Suprapubic skin (tissue), 3 donors: ENCODE measurements around the gene CCDC137.

Experiments
- EP300 ChIP-seq: sonication (generic); formaldehyde crosslinking; IDR thresholded peaks from one replicate; pipeline ENCODE4 v1.6.1; 2017; ENCODE audit warnings: antibody characterized with exemption
- POLR2A ChIP-seq, 2 donors: fragments of 450-650 bp; IDR thresholded peaks; one replicate each; pipeline ENCODE4 v1.6.1; 2017; ENCODE audit warnings: antibody characterized with exemption in 2 of 2, mild to moderate bottlenecking in 2 of 2, moderate library complexity in 2 of 2
- TF ChIP-seq, protein P1 (sequence below), 2 donors: fragments of 200-600 bp in 1 of 2; fragments of 450-650 bp in 1 of 2; sonication (generic) in 1 of 2; IDR thresholded peaks; one replicate each; pipeline ENCODE4 v1.5.1; 2016 to 2019; ENCODE audit warnings: antibody characterized with exemption in 2 of 2, mild to moderate bottlenecking in 1 of 2, moderate library complexity in 1 of 2

DNA sequence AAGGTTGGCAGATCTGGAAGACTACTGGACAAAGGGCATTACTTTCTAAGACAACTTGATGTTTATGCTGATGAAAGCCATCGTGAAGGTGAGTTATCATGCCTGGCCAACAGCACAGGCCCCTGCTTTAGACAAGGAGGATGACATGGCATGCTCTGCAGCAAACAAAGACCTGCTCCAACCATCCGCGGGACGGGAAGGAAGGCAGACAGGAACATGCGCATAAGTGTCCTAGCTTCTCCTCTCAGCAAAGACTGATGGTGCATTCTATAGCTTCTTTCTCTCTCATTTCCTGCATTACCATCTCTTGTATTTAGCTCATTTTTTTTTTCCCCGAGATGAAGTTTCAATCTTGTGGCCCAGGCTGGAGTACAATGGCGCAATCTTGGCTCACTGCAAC is 35.1 kb upstream of the CCDC137 start:
- TF ChIP-seq POLR2A (IDR thresholded peaks at IDR 0.05) (no peak), EP300 (no peak)
- TF ChIP-seq, protein P1, sequence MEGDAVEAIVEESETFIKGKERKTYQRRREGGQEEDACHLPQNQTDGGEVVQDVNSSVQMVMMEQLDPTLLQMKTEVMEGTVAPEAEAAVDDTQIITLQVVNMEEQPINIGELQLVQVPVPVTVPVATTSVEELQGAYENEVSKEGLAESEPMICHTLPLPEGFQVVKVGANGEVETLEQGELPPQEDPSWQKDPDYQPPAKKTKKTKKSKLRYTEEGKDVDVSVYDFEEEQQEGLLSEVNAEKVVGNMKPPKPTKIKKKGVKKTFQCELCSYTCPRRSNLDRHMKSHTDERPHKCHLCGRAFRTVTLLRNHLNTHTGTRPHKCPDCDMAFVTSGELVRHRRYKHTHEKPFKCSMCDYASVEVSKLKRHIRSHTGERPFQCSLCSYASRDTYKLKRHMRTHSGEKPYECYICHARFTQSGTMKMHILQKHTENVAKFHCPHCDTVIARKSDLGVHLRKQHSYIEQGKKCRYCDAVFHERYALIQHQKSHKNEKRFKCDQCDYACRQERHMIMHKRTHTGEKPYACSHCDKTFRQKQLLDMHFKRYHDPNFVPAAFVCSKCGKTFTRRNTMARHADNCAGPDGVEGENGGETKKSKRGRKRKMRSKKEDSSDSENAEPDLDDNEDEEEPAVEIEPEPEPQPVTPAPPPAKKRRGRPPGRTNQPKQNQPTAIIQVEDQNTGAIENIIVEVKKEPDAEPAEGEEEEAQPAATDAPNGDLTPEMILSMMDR (IDR thresholded peaks at IDR 0.05), result no peak
